Endothelial cell of umbilical vein (primary cell): Measurements from ENCODE around the gene XYLT1. TPM values are rescaled to one million over a fixed set of nuclear protein-coding genes. Genes with fewer than 3 reads are reported as not detected.

Experiments used
- BruUV-seq: library from RNA; stranded (reverse); fragments of 400-500 nt; replicated peaks from 2 replicates; lab custom pipeline; 2021; lab: Mats Ljungman, UMichigan
- CTCF ChIA-PET: fragments of 300-600, 350-600 bp; sonication (Branson Sonifier 250); formaldehyde crosslinking; loops from one replicate; lab custom pipeline; 2021; ENCODE audit warnings: antibody characterized with exemption, inconsistent platforms; lab: Charles Lee
- POLR2A ChIA-PET: fragments of 300-600, 350-600 bp; sonication (Branson Sonifier 250); formaldehyde crosslinking; loops from one replicate; lab custom pipeline; 2021; ENCODE audit warnings: antibody characterized with exemption, inconsistent platforms; lab: Charles Lee
- DNase-seq: peaks from one replicate; pipeline ENCODE4 v3.0.0-alpha.2; 2011; ENCODE audit warnings: low read depth, low spot score
- FAIRE-seq: peaks from 2 replicates; lab custom pipeline; 2011; peaks lifted over from hg19 to GRCh38; lab: Jason Lieb, UNC
- H2AFZ ChIP-seq: 2 replicates; pipeline ENCODE4 v1.6.0; 2012; ENCODE audit warnings: low read depth, low read length, control low read depth, inconsistent platforms
- H3K27ac ChIP-seq: 2 replicates; pipeline ENCODE4 v1.5.1; 2011; ENCODE audit warnings: low read depth, mild to moderate bottlenecking, control low read depth, low read length, moderate library complexity; ENCODE audit not compliant: insufficient read depth
- H3K27me3 ChIP-seq, 2 experiments: 2 replicates each; pipeline versions ENCODE4 v1.6.0 to v1.6.1; 2011; ENCODE audit warnings: low read length in 2 of 2, mixed read lengths in 1 of 2; ENCODE audit not compliant: control insufficient read depth in 2 of 2, insufficient read depth in 2 of 2
- H3K36me3 ChIP-seq, 2 experiments: 2 replicates in 1 of 2; 3 replicates in 1 of 2; pipeline ENCODE4 v1.5.1; 2011; ENCODE audit warnings: low read length in 2 of 2, mild to moderate bottlenecking in 1 of 2, moderate library complexity in 1 of 2; ENCODE audit not compliant: control insufficient read depth in 2 of 2, insufficient read depth in 2 of 2; ENCODE audit errors: extremely low read depth in 1 of 2
- H3K4me1 ChIP-seq: 3 replicates; pipeline ENCODE4 v1.5.1; 2011; ENCODE audit warnings: mild to moderate bottlenecking, low read length; ENCODE audit not compliant: control insufficient read depth, insufficient read depth; ENCODE audit errors: extremely low read depth
- H3K4me2 ChIP-seq: 2 replicates; pipeline ENCODE4 v1.6.1; 2011; ENCODE audit warnings: low read length, control low read depth, mixed read lengths; ENCODE audit not compliant: insufficient read depth
- H3K4me3 ChIP-seq, 3 experiments: fragments of 200-600 bp in 1 of 3; sonication (generic), shearing (Covaris generic) in 1 of 3; replicated peaks in 1 of 3; 2 replicates each; pipeline ENCODE4 v1.5.1; 2011 to 2016; ENCODE audit warnings: control low read depth in 3 of 3, low read length in 3 of 3, mild to moderate bottlenecking in 2 of 3, inconsistent platforms in 1 of 3, low read depth in 1 of 3, moderate library complexity in 1 of 3; ENCODE audit not compliant: insufficient read depth in 1 of 3
- H3K79me2 ChIP-seq: 2 replicates; pipeline ENCODE4 v1.6.0; 2012; ENCODE audit warnings: low read length, inconsistent platforms; ENCODE audit not compliant: control insufficient read depth, insufficient read depth
- H3K9ac ChIP-seq: replicated peaks from 2 replicates; pipeline ENCODE3; 2011; ENCODE audit warnings: low read length, control low read depth; ENCODE audit not compliant: insufficient read depth; ENCODE audit errors: extremely low read depth
- H3K9me1 ChIP-seq: replicated peaks from 3 replicates; pipeline ENCODE4 v1.6.0; 2011; ENCODE audit warnings: mild to moderate bottlenecking, low read length; ENCODE audit not compliant: control insufficient read depth, insufficient read depth; ENCODE audit errors: extremely low read depth
- H3K9me3 ChIP-seq: replicated peaks from 2 replicates; pipeline ENCODE4 v1.5.1; 2012; ENCODE audit warnings: low read length, inconsistent platforms; ENCODE audit not compliant: control insufficient read depth, insufficient read depth
- H4K20me1 ChIP-seq: replicated peaks from 2 replicates; pipeline ENCODE3; 2011; ENCODE audit warnings: mild to moderate bottlenecking, low read length; ENCODE audit not compliant: control insufficient read depth, insufficient read depth; ENCODE audit errors: extremely low read depth
- FOS ChIP-seq: IDR thresholded peaks from 2 replicates; pipeline ENCODE4 v1.6.1; 2011; ENCODE audit warnings: mild to moderate bottlenecking, low read length, moderate library complexity, borderline replicate concordance; ENCODE audit not compliant: insufficient read depth
- GATA2 ChIP-seq: IDR thresholded peaks from 2 replicates; pipeline ENCODE4 v1.7.0; 2011; ENCODE audit warnings: low read depth, mild to moderate bottlenecking, moderate library complexity, mixed read lengths, low read length; ENCODE audit not compliant: insufficient read length, insufficient read depth
- JUN ChIP-seq: IDR thresholded peaks from 2 replicates; pipeline ENCODE4 v1.6.1; 2011; ENCODE audit warnings: borderline replicate concordance, low read depth; ENCODE audit not compliant: insufficient read length, insufficient read depth
- POLR2AphosphoS5 ChIP-seq: IDR thresholded peaks from 2 replicates; pipeline ENCODE4 v1.6.1; 2012; ENCODE audit warnings: low read depth, mild to moderate bottlenecking, control low read depth, low read length, moderate library complexity; ENCODE audit not compliant: insufficient read depth
- dilution Hi-C: fragments of 300-500 bp; cut with MboI; formaldehyde crosslinking; loops from one replicate; pipeline ENCODE4 v1.15.0; 2019; ENCODE audit warnings: low sequenced_read_pairs; ENCODE audit not compliant: extremely low pct_ligation_motif_present
- intact Hi-C: fragments of 100-400 bp; cut with micrococcal nuclease; formaldehyde crosslinking; loops from one replicate; pipeline ENCODE4 v1.10.0; 2022
- polyA plus RNA-seq, 4 experiments: library from polyadenylated mRNA; depleted of rRNA in 3 of 4; stranded (reverse) in 3 of 4; unstranded in 1 of 4; fragments of >200 nt; gene quantifications; 2 replicates each; pipeline versions ENCODE4 v1.2.1 to v1.2.3, GENCODE V29; 2011 to 2012; ENCODE audit warnings: missing spikeins in 1 of 4
- total RNA-seq: library from RNA; stranded (reverse); gene quantifications from 2 replicates; pipeline ENCODE4 v1.2.3, GENCODE V29; 2021

Gene XYLT1
- total and polyA plus RNA-seq, 2 donors (not counting 3 experiments of a cell fraction or from before 2014, with no cell fraction given): 0.63 to 2.9 TPM

- DNase-seq (no peak), FAIRE-seq (no peak)
- peaks cover 4% of the 10 kb centered on the region for H3K9me3 ChIP-seq
- H2AFZ ChIP-seq: no peak overlapping the region
- CTCF ChIA-PET: no interaction called here
- no peaks in the 10 kb centered on the region for H3K9me1 ChIP-seq
- no peak overlapping the region for H3K27ac ChIP-seq
- H3K4me1 ChIP-seq: no peaks in the 10 kb centered on the region
- dilution Hi-C loops (no loop called here), intact Hi-C loops (no loop called here)
- TF ChIP-seq POLR2AphosphoS5 (no peak), GATA2 (no peak), FOS (no peak)
- POLR2A ChIA-PET: no interaction called here
- H3K4me3 ChIP-seq: no peak overlapping the region
- no peak overlapping the region for H3K9ac ChIP-seq
- no TSS peak for BruUV-seq
- H4K20me1 ChIP-seq: no peaks in the 10 kb centered on the region
- H3K79me2 ChIP-seq: no peaks in the 10 kb centered on the region
- no peak overlapping the region for H3K4me2 ChIP-seq
- H3K27me3 ChIP-seq: no peaks in the 10 kb centered on the region
- no peaks in the 10 kb centered on the region for H3K36me3 ChIP-seq
Observed at GRCh38 chr16:17105239-17105797, 365.4 kb downstream of the XYLT1 start.

GRCh38 chr16:17104654-17105053 is 366.1 kb downstream of the XYLT1 start:
- CTCF ChIA-PET: no interaction called here
- Histone ChIP-seq H3K4me1 (no peaks in the 10 kb centered on the region), H3K4me3 (no peak overlapping the region), H4K20me1 (no peaks in the 10 kb centered on the region), H3K79me2 (no peaks in the 10 kb centered on the region), H2AFZ (no peak overlapping the region), H3K27me3 (no peaks in the 10 kb centered on the region), H3K9me1 (no peaks in the 10 kb centered on the region), H3K9ac (no peak overlapping the region), H3K36me3 (no peaks in the 10 kb centered on the region), H3K4me2 (no peak overlapping the region), H3K9me3 (peaks cover 4% of the 10 kb centered on the region), H3K27ac (no peak overlapping the region)
- POLR2A ChIA-PET: no interaction called here
- BruUV-seq: no TSS peak
- dilution Hi-C loops: no loop called here
- no peak for TF ChIP-seq JUN
- FAIRE-seq: no peak
- intact Hi-C loops: no loop called here
- DNase-seq: no peak
